IPS-20b (cell line): ENCODE results near the gene TKT.

Source experiments
- H3K27ac ChIP-seq: one replicate; pipeline ENCODE4 v1.5.1; 2013; ENCODE audit warnings: low read length
- H3K27me3 ChIP-seq: 2 replicates; pipeline ENCODE4 v1.6.1; 2013; ENCODE audit warnings: mild to moderate bottlenecking, low read length, inconsistent platforms; ENCODE audit not compliant: insufficient read depth
- H3K36me3 ChIP-seq: 2 replicates; pipeline ENCODE4 v1.6.1; 2013; ENCODE audit warnings: low read depth, mild to moderate bottlenecking, inconsistent platforms, low read length, moderate library complexity; ENCODE audit not compliant: insufficient read depth
- H3K4me1 ChIP-seq: 2 replicates; pipeline ENCODE4 v1.6.1; 2013; ENCODE audit warnings: mild to moderate bottlenecking, control low read depth, inconsistent platforms, low read length, moderate library complexity; ENCODE audit not compliant: insufficient read depth
- H3K4me3 ChIP-seq: 2 replicates; pipeline ENCODE4 v1.5.1; 2013; ENCODE audit warnings: mild to moderate bottlenecking, low read length, inconsistent platforms
- H3K9ac ChIP-seq: 2 replicates; pipeline ENCODE4 v1.6.1; 2013; ENCODE audit warnings: low read depth, mild to moderate bottlenecking, inconsistent platforms, low read length, moderate library complexity
- H3K9me3 ChIP-seq: 2 replicates; pipeline ENCODE4 v1.6.1; 2013; ENCODE audit warnings: mild to moderate bottlenecking, low read depth, low read length, inconsistent platforms; ENCODE audit not compliant: insufficient read depth

TKT gene

GRCh38 chr3:53227993-53228885, 27.6 kb downstream of the TKT start:
- no peaks in the 10 kb centered on the region for H3K4me1 ChIP-seq
- no peak overlapping the region for H3K9ac ChIP-seq
- peaks cover 100% of the 10 kb centered on the region for H3K36me3 ChIP-seq
- no peak overlapping the region for H3K27ac ChIP-seq
- no peaks in the 10 kb centered on the region for H3K27me3 ChIP-seq
- no peaks in the 10 kb centered on the region for H3K9me3 ChIP-seq
- H3K4me3 ChIP-seq: no peak overlapping the region

- Histone ChIP-seq H3K27ac (no peak overlapping the region), H3K4me3 (no peak overlapping the region), H3K9ac (no peak overlapping the region), H3K9me3 (no peaks in the 10 kb centered on the region), H3K27me3 (no peaks in the 10 kb centered on the region), H3K4me1 (no peaks in the 10 kb centered on the region), H3K36me3 (peaks cover 93% of the 10 kb centered on the region)
Observed at GRCh38 chr3:53226841-53227407, 28.9 kb downstream of the TKT start.

GRCh38 chr3:53226142-53226840, 29.5 kb downstream of the TKT start:
- H3K4me3 ChIP-seq: no peak overlapping the region
- no peaks in the 10 kb centered on the region for H3K9me3 ChIP-seq
- no peaks in the 10 kb centered on the region for H3K27me3 ChIP-seq
- H3K27ac ChIP-seq: no peak overlapping the region
- H3K36me3 ChIP-seq: peaks cover 87% of the 10 kb centered on the region
- H3K4me1 ChIP-seq: no peaks in the 10 kb centered on the region
- no peak overlapping the region for H3K9ac ChIP-seq

- H3K27ac ChIP-seq: no peak overlapping the region
- H3K9me3 ChIP-seq: no peaks in the 10 kb centered on the region
- no peaks in the 10 kb centered on the region for H3K4me1 ChIP-seq
- H3K4me3 ChIP-seq: no peak overlapping the region
- H3K27me3 ChIP-seq: no peaks in the 10 kb centered on the region
- no peak overlapping the region for H3K9ac ChIP-seq
- H3K36me3 ChIP-seq: peaks cover 80% of the 10 kb centered on the region
Observed at GRCh38 chr3:53225651-53226050, 30.2 kb downstream of the TKT start.

GRCh38 chr3:53225181-53225580, 30.6 kb downstream of the TKT start:
- Histone ChIP-seq H3K9me3 (no peaks in the 10 kb centered on the region), H3K4me1 (no peaks in the 10 kb centered on the region), H3K27me3 (no peaks in the 10 kb centered on the region), H3K4me3 (no peak overlapping the region), H3K36me3 (peaks cover 76% of the 10 kb centered on the region), H3K9ac (no peak overlapping the region), H3K27ac (no peak overlapping the region)

GRCh38 chr3:53224536-53224935, 31.3 kb downstream of the TKT start:
- H3K4me3 ChIP-seq: no peak overlapping the region
- peaks cover 69% of the 10 kb centered on the region for H3K36me3 ChIP-seq
- no peaks in the 10 kb centered on the region for H3K27me3 ChIP-seq
- no peaks in the 10 kb centered on the region for H3K4me1 ChIP-seq
- no peaks in the 10 kb centered on the region for H3K9me3 ChIP-seq
- H3K27ac ChIP-seq: no peak overlapping the region
- H3K9ac ChIP-seq: no peak overlapping the region

- H3K36me3 ChIP-seq: peaks cover 64% of the 10 kb centered on the region
- H3K4me3 ChIP-seq: no peak overlapping the region
- H3K27me3 ChIP-seq: no peaks in the 10 kb centered on the region
- H3K4me1 ChIP-seq: no peaks in the 10 kb centered on the region
- H3K27ac ChIP-seq: no peak overlapping the region
- H3K9ac ChIP-seq: no peak overlapping the region
- H3K9me3 ChIP-seq: no peaks in the 10 kb centered on the region
Observed at GRCh38 chr3:53224026-53224425, 31.8 kb downstream of the TKT start.

GRCh38 chr3:53223541-53223966, 32.3 kb downstream of the TKT start:
- H3K9me3 ChIP-seq: no peaks in the 10 kb centered on the region
- no peak overlapping the region for H3K4me3 ChIP-seq
- no peak overlapping the region for H3K27ac ChIP-seq
- no peaks in the 10 kb centered on the region for H3K27me3 ChIP-seq
- no peak overlapping the region for H3K9ac ChIP-seq
- no peaks in the 10 kb centered on the region for H3K4me1 ChIP-seq
- peaks cover 60% of the 10 kb centered on the region for H3K36me3 ChIP-seq

- Histone ChIP-seq H3K27ac (no peak overlapping the region), H3K27me3 (no peaks in the 10 kb centered on the region), H3K4me1 (no peaks in the 10 kb centered on the region), H3K4me3 (no peak overlapping the region), H3K9ac (no peak overlapping the region), H3K9me3 (no peaks in the 10 kb centered on the region), H3K36me3 (peaks cover 54% of the 10 kb centered on the region)
Observed at GRCh38 chr3:53223025-53223424, 32.8 kb downstream of the TKT start.

- no peak overlapping the region for H3K9ac ChIP-seq
- no peaks in the 10 kb centered on the region for H3K4me1 ChIP-seq
- H3K27ac ChIP-seq: no peak overlapping the region
- no peak overlapping the region for H3K4me3 ChIP-seq
- H3K36me3 ChIP-seq: peaks cover 47% of the 10 kb centered on the region
- no peaks in the 10 kb centered on the region for H3K27me3 ChIP-seq
- H3K9me3 ChIP-seq: no peaks in the 10 kb centered on the region
Observed at GRCh38 chr3:53222183-53222901, 33.5 kb downstream of the TKT start.

- Histone ChIP-seq H3K27ac (no peak overlapping the region), H3K36me3 (peaks cover 42% of the 10 kb centered on the region), H3K4me1 (no peaks in the 10 kb centered on the region), H3K9me3 (no peaks in the 10 kb centered on the region), H3K27me3 (no peaks in the 10 kb centered on the region), H3K9ac (no peak overlapping the region), H3K4me3 (no peak overlapping the region)
Observed at GRCh38 chr3:53221827-53222182, 34.0 kb downstream of the TKT start.
